Suprapubic skin (tissue), 3 donors: ENCODE results near the gene NCOA1.

Source experiments
- CTCF ChIP-seq, 2 donors: fragments of 200-600 bp in 1 of 2; fragments of 450-650 bp in 1 of 2; sonication (generic) in 1 of 2; IDR thresholded peaks; one replicate each; pipeline ENCODE4 v1.5.1; 2016 to 2019; ENCODE audit warnings: antibody characterized with exemption in 2 of 2, mild to moderate bottlenecking in 1 of 2, moderate library complexity in 1 of 2
- EP300 ChIP-seq: sonication (generic); formaldehyde crosslinking; IDR thresholded peaks from one replicate; pipeline ENCODE4 v1.6.1; 2017; ENCODE audit warnings: antibody characterized with exemption

- TF ChIP-seq EP300 (no peak), CTCF (IDR thresholded peaks at IDR 0.05) (no peak)
Measured at GRCh38 chr2:24697792-24698191, 206.7 kb downstream of the NCOA1 start.
